Measurements from ENCODE around the gene ZNF541.
A peak's percentile ranks its signal among the peaks of the same experiment; 100 is the strongest.

The ZNF541 gene

GRCh38 chr19:47545061-47545948, 27.6 kb downstream of the ZNF541 start:
- DNase-seq = no peak
- Histone ChIP-seq H3K27me3 (no peaks in the 10 kb centered on the region; the same call in 1 of the 2 replicates), H3K4me1 (no peaks in the 10 kb centered on the region; the same call in 1 of the 2 replicates), H3K9me3 (no peaks in the 10 kb centered on the region), H3K4me3 (ENCODE audit: low read depth, low read length) (no peak overlapping the region), H3K36me3 (no peaks in the 10 kb centered on the region)
- TF ChIP-seq CTCF (IDR thresholded peaks at IDR 0.05; ENCODE audit: low read depth, low read length) = no peak

GRCh38 chr19:47544476-47544875, 28.5 kb downstream of the ZNF541 start:
- H3K9me3 ChIP-seq = no peaks in the 10 kb centered on the region
- H3K36me3 ChIP-seq = no peaks in the 10 kb centered on the region
- no peak for TF ChIP-seq CTCF (IDR thresholded peaks at IDR 0.05; ENCODE audit: low read depth, low read length)
- H3K4me3 ChIP-seq (ENCODE audit: low read depth, low read length) = no peak overlapping the region
- peaks cover 4% of the 10 kb centered on the region; the same call in 1 of the 2 replicates for H3K4me1 ChIP-seq
- no peak for DNase-seq
- no peaks in the 10 kb centered on the region; the same call in 1 of the 2 replicates for H3K27me3 ChIP-seq

GRCh38 chr19:47544075-47544474, 28.9 kb downstream of the ZNF541 start:
- Histone ChIP-seq H3K27me3 (no peaks in the 10 kb centered on the region; the same call in 1 of the 2 replicates), H3K4me1 (peaks cover 4% of the 10 kb centered on the region; the same call in 1 of the 2 replicates), H3K9me3 (no peaks in the 10 kb centered on the region), H3K4me3 (ENCODE audit: low read depth, low read length) (no peak overlapping the region), H3K36me3 (no peaks in the 10 kb centered on the region)
- DNase-seq = no peak
- TF ChIP-seq CTCF (IDR thresholded peaks at IDR 0.05; ENCODE audit: low read depth, low read length) = no peak

- Histone ChIP-seq H3K27me3 (no peaks in the 10 kb centered on the region; the same call in 1 of the 2 replicates), H3K4me3 (ENCODE audit: low read depth, low read length) (no peak overlapping the region), H3K4me1 (peaks cover 4% of the 10 kb centered on the region; the same call in 1 of the 2 replicates), H3K36me3 (no peaks in the 10 kb centered on the region), H3K9me3 (no peaks in the 10 kb centered on the region)
- peak; percentile 44 for DNase-seq
- no peak for TF ChIP-seq CTCF (IDR thresholded peaks at IDR 0.05; ENCODE audit: low read depth, low read length)
Observed at GRCh38 chr19:47542030-47542475, 30.9 kb downstream of the ZNF541 start.

GRCh38 chr19:47541518-47541917, 31.4 kb downstream of the ZNF541 start:
- no peaks in the 10 kb centered on the region; the same call in 1 of the 2 replicates for H3K27me3 ChIP-seq
- no peaks in the 10 kb centered on the region for H3K9me3 ChIP-seq
- TF ChIP-seq CTCF (IDR thresholded peaks at IDR 0.05; ENCODE audit: low read depth, low read length) = no peak
- DNase-seq = no peak
- H3K4me1 ChIP-seq = peaks cover 4% of the 10 kb centered on the region; the same call in 1 of the 2 replicates
- H3K36me3 ChIP-seq = no peaks in the 10 kb centered on the region
- H3K4me3 ChIP-seq (ENCODE audit: low read depth, low read length) = no peak overlapping the region

GRCh38 chr19:47540748-47541147, 32.2 kb downstream of the ZNF541 start:
- Histone ChIP-seq H3K4me3 (ENCODE audit: low read depth, low read length) (no peak overlapping the region), H3K4me1 (peaks cover 4% of the 10 kb centered on the region; the same call in 1 of the 2 replicates), H3K9me3 (no peaks in the 10 kb centered on the region), H3K27me3 (no peaks in the 10 kb centered on the region; the same call in 1 of the 2 replicates), H3K36me3 (no peaks in the 10 kb centered on the region)
- no peak for DNase-seq
- no peak for TF ChIP-seq CTCF (IDR thresholded peaks at IDR 0.05; ENCODE audit: low read depth, low read length)

Measured in BE2C (cell line).